ENCODE results near the gene REEP1.
"Not testable (repeated sequence)": the region's sequence is repeated elsewhere in the genome, so short reads cannot be mapped to it uniquely, and the experiment has no call there.

The REEP1 gene

DNA sequence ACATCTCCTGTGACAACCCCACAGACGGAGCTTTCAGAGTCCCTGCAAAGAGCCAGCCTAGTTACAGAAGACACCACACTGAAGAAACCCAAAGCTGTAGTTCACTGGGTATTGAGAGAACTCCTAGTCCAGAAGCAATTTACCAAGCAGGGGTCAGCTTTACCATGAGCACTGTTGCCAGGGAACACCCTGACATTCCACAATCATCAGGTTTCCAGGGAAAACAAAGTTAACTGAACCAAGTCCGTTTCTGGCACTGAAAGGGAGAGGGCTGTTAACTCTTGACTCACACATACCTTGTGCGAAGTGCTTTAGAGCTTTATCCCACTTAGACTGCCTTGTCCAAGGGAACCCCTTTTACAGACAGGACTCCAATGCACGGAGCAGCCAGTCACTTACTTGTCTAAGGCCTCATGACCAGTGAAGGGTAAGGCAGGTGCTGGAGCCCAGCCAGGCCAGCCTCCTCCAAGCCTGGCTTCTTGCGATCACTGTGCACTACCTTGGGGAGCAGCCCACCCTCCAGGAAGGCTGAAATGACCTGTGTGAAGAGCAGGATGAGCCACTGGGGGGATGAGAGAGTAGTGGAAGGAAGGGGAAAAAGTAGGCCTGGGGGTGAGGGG, 53.9 kb downstream of the REEP1 start:
- no peak for DNase-seq (ENCODE audit: low read depth)

DNA sequence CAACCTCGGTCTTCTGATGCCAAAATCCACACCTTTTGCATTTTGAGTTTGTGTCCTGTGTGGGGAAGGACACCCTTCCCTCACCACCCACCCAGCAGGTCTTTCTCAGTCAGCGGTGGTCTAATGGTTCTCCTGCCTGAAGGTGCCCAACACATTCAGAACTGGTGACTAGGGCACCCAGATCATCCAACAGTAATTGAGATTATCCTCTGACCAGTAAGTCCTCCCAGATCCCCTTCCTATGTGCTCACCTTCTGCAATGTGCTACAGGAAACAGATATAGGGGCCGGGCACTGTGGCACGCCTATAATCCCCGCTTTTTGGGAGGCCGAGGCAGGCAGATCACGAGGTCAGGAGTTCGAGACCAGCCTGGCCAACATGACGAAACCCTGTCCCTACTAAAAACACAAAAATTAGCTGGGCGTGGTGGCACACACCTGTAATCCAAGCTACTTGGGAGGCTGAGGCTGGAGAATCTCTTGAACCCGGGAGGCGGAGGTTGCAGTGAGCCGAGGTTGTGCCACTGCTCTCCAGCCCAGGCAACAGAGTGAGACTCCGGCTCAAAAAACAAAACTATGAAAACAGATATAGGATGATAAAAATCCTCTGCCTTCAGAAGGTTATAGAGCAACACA, 56.2 kb downstream of the REEP1 start:
- DNase-seq (ENCODE audit: low read depth), result no peak

DNA sequence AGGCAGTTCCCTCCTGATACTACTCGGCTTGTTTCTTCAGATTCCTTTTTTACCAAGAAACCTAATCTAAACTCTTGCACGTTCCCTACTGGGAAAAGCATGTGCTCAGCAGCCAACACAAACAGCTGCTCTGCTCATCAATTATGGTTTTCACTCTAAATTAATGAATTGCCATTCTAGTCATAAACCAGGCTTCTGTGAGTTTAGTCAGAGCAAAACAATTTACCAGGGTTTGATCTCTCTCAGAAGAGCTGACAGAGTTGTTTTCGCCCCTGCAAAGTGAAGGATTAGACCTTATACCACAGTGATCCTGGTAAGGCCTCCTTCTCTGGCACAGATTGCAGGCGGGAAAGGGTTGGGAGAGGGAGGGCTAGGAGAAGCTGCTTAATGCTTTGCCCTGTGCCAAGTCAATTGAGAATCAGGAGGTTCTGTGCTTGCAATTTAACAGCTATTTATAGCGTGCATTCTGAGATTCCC, 57.2 kb downstream of the REEP1 start:
- DNase-seq (ENCODE audit: low read depth), result no peak

DNA sequence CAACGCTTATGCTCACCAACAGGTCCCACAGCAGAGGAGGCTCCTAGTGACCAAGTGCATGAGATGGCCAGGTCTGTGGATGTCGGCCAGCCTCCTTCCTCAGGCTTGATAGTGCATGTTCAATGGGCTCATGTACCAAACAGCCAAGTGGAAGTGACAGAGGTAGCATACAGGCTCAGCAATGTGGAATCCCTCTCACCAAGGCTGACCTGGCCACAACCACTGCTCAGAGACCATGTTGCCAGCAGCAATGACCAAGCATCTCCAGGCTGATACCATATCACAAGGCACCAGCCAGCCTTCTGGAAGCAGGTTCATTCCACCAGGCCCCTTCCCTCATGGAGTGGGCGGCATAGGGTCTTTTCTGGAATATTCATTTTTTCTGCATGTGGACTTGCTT, 61.5 kb downstream of the REEP1 start:
- DNase-seq (ENCODE audit: low read depth), result no peak

DNA sequence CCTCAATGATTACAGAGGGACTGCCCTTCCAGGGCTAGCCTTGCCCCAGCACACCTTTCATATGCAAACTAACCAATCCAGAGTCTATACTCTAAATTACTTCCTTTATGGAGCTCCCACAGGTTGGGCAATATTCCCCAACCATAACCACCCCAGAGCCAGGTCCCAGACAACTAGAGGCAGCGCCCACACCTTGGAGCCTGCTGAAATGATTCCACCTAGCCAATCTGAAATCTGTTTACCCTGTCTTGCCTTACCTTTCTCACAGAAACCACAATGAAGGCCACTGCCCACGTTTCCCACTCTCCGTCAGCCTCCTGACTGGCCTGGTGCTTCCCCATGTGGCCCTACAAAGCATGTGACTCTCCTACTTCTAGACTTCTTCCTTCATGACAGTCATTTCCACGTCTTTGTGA, 62.0 kb downstream of the REEP1 start:
- no peak for DNase-seq (ENCODE audit: low read depth)

DNA sequence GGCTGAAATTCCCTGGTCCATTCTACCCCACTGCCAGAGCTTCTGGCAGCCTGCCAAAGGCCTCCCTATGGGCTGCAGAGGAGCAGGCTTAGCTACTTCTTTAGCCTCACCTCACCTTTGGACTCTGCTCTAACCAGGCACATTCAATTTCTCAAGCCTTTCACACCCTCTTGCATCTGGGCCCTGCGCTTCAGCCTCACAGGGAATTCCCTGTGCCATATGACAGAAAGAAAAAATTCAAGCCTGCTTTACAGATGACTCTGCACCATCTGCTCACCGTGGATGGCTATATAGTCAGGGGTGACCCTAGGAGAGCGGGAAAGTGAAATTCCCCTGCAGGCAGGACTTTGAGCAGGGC, 62.5 kb downstream of the REEP1 start:
- no peak for DNase-seq (ENCODE audit: low read depth)

DNA sequence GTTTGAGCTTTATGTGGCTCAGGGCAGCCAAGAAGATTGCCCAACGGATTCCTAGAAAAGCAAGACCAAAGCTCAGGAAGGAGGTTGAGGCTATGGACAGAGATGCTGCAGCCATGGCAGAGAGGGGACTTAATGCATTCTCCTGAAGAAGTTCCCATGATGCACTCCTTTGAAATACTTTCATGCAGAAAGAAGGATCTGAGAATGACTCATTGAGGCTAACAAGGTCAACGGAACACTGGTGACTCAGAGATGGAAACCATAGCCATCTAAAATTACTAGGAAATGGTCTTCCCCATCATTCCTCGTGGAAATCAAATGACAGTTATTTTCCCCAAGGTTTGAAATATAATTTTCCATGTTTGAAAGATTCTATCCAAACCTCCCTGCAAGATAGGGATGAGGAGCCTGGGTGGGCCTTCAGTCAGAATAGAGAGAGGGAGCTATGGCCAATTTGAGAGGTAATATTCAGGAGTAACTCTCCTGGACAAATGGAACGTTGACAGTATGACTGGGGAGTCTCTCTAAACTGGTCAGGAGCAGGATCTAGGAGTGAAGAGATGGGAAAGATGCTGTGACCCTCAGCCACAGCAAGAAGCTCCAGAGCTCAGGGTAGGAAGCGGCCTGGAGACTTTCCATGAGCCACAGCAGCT, 63.0 kb downstream of the REEP1 start:
- DNase-seq (ENCODE audit: low read depth), result no peak

DNA sequence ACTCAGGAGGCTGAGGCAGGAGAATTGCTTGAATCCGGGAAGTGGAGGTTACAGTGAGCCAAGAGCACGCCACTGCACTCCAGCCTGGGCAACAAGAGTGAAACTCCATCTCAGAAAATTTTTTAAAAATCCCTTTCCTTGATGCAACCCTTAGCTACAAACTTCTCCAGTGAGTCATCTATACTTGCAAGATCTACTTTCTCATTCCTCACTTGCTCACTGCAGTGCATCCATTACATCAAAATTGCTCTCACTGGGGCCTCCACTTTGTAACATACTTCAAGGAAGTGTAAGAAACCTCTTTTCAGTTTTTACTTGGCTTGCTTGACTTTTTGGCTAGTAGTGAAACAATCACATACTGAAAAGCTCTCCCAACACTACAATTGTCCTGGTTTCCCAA, 65.3 kb downstream of the REEP1 start:
- DNase-seq (ENCODE audit: low read depth), result no peak

DNA sequence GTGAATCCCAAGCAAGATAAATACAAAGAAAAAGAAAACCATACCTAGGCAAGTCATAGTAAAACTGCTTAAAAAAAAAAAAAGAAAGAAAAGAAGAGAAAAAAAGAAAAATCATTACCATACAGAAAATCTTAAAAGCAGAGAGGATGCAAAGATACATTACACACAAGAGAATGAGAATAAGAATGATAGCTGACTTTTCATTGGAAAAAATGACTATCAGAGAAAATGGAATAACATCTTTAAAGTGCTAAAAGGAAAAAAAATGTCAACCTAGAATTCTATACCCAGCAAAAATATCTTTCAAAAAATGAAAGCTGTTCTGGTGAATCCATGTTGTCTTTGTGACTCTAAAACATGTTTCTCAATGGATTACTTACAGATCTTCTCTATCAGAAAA, 66.2 kb downstream of the REEP1 start:
- no peak for DNase-seq (ENCODE audit: low read depth)

DNA sequence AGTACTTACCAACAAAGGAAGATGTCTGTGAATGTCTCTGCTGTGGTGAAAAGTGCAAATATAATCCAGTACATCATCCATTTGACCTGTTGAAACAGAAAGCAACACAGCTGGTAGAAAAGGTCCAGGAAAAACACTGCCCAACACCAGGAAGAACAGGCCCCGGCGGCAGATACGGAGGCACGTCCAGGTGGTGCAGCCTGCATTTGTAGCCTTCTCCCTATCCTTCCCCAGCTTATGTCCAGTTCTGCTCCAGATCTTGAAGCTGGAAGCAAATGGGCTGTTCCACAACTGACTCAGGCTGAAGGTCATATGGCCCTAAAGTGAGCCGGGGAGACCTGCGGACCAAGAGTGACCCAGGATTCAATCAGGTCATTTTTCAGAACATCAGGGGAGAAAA, 73.5 kb downstream of the REEP1 start:
- DNase-seq (ENCODE audit: low read depth), result no peak

DNA sequence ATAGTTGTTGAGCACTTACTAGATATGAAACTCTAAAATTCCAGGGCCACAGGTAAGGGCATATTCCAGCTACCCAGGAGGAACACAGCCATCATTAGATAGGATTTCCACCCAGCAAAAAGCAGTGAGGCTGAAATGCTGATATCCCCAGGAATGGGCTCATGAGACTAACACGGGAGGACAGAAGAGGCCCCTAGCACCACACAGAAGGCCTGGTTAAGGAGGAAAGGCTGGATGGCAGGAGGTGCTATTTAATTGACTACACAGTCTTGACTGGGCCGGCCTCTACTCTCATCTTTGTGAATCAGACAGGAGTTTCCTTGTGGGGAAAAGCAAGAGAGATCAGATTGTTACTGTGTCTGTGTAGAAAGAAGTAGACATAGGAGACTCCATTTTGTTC, 76.4 kb downstream of the REEP1 start:
- no peak for DNase-seq (ENCODE audit: low read depth)

DNA sequence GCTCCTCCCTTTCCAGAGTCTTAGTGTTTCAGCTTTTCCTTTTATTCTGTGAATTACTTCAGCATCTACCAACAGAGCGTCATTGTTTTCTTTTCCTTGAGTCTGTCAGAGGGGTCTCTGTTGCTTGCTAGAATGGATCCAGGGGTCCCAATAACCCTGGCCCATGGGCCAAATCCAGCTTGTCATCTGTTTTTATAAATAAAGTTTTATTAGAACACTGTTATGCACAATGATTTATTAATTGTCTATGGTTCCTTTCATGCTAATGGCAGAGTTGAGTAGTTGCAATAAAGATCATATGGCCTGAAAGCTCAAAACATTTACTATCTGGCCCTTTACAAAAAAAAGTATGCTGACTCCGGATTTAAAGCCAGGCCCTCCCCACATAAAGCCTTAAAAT, 79.3 kb downstream of the REEP1 start:
- no peak for DNase-seq (ENCODE audit: low read depth)

DNA sequence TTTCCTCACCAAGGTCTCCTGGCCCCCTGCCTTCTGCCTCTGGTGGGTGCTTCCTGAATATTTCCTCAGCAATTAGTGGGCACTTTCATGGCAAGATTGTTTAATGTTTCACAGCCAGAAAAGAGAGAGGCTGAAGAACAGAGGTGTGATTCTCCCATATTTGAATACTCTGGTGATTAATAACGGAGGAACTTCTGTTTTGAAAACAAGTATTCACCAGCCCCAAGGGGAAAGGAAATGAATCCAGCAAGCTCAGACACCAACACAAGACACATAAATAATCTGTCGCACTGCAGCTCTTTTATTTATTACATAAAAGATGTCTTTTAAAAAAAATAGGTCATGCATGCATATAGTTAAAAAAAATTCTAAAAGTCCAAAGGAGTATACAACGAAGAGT, 80.4 kb downstream of the REEP1 start:
- no peak for DNase-seq (ENCODE audit: low read depth)

DNA sequence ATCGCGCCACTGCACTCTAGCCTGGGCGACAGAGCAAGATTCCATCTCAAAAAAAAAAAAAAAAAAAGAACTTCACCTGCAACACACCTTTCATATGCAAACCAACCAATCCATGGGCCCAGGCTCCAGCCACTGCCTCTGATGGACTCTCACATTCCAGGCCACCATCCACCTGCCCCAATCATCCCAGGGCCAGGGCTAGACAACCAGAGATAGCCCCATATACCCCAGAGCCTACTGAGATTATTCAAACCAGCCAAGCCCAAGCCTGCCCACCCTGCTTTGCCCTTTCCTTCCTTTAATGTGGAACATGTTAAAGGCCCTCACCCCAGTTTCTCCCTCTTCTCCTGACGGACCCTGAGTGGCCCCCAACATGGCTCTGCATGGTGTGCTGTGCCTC, 81.1 kb downstream of the REEP1 start:
- DNase-seq (ENCODE audit: low read depth), result no peak

DNA sequence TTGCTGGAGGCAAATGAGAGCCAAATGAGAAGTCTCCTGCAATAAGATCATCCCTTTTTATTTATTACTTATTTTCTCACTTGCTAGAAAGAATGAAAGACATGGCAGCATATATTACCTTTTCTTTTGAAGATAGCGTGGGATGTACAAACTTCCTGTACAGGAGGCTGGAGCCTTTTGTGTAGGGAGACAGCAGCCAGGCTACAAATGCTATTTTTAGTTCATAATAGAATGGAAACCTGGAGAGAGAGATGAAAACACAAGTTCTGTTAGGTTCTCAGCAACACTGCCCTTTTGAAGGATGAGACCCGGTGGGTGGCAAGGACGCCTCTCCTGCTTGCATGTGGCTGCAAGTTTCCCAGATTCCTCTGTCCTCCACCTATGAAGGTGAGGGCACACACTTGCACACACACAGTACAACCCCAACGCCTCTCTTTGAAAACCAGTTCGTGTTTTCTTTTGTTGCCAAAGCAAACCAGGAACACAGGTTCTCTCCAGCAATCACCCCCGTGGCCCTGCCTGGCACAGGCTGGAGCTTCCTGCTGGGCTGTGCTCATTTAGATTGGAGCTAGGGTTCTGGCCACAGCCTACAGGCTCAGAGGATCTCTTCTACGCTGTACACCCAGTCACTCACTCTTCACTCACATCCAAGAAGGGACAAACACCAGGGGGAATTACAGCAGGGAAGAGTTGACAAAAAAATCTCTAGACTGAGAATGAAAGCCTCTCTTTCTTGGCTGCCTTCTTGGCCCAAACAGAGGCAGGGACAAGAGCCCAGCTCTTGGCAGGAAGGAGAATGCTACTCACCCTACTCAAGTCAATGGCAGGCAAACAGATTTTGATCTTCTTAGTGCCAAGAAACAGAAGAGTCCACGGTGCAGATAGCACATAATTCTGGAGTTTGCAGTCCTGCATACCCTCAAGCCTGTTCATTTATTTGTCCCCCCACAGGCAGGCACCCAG, 82.6 kb downstream of the REEP1 start:
- no peak for DNase-seq (ENCODE audit: low read depth)

DNA sequence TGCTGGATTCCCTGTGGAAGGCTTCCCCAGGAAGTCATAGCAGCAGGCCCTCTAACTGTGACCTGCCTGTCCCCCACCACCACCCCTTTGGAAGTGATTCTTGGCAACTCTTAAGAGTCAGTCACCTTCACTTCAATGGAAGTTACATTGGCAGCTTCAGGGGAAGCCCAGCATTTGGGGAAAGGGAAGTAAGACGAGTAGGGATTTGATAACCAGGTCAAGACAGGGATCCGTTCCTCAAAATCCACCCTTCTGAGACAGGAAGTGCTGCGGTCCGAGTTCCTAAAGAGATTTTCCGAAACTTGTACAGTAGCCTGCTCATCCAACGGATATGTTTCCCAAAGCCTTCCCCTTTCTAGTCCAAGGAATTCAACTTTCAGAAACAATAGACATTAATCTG, 84.0 kb downstream of the REEP1 start:
- DNase-seq (ENCODE audit: low read depth), result no peak

DNA sequence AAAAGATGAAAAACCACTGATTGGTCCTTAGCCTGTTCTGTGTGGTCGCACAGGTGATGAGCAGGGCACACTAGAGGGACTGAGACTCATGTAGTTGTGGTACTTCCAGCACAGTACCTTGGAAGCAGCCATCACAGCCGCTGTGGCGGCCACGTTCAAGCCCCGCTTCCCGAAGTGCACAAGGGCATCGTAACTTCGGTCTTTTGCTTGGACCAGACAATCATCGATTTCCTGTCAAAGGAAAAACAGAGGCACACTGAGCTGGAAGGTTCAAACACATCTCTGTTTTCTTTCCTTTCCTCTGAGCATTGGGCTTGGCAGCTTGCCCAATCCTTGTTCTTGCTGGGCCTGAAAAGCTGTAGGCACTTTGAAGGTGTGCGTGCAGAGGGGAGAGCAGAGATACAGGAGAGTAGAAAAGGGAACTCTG, 85.6 kb downstream of the REEP1 start:
- no peak for DNase-seq (ENCODE audit: low read depth)

DNA sequence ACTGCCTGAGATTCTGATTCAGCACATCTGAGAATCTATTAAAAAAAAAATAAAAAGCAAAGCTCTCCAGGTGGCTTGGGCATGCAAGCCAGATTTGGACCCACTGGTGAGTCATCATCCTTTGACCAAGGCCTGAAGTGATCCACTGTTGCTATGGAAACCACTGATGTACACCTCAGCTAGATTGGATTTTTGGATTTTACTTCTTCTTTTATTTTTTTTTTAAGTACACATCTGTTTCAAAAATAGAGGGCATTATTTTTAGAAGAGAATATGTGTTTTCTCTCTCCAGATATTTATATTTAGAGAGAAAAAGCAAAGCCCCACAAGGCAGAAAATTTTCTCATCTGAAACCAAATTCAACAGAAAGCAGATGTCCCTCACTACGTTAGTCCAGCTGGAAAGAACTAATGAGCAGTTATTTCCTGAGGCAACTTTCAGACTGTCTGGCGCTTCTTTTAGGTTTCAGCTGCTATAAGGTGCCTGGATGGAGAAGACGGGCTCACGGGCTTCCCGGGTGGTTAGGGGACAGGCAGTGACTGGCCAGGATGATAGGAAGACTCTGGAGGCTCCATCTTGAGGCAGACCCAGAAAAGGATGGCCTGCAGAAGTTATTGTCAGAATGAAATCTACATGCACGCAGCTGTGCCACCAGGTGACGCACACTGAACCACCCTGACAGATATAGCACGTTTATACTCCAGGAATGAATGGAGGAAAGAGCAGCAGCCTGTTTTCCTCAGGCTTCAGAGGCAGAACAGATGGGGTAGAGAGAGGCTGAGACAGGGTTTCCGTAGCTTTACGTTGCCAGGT, 87.6 kb downstream of the REEP1 start:
- DNase-seq (ENCODE audit: low read depth), result no peak

DNA sequence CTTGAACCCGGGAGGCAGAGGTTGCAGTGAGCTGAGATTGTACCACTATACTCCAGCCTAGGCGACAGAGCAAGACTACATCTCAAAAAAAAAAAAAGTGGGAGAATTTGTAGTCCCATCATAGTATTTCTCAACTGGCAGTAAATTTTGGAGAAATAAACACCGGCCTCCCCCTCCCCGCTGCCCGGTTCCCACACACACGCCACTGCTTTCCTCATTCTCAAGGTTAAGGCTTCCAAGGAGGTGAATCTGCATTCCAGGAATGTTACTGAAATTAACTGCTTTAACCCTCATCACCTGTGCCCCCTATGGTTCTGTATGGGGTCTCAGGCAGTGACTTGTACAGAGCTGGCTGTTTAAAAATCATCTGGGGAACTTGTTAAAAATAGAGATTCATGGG, 88.2 kb downstream of the REEP1 start:
- DNase-seq (ENCODE audit: low read depth), result no peak

DNA sequence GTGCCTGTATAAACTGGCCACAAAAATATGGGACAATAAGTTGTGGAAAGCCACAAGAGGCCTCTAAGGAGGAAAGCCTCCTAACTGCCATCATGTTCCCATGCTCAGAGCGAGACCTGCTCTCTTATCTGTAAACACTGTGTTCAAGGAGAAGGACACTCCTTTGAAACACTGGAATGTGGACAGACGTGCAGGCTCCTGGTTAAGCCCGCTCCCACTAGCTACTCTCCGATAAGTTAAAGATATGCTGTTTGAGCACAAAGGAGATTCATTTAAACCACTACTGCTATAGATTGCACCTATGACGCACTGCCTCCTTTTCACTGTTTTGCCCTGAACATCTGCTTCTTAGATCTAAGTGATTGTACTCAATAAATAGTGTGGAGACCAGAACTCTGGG, 92.2 kb downstream of the REEP1 start:
- DNase-seq (ENCODE audit: low read depth), result not testable (repeated sequence)

DNA sequence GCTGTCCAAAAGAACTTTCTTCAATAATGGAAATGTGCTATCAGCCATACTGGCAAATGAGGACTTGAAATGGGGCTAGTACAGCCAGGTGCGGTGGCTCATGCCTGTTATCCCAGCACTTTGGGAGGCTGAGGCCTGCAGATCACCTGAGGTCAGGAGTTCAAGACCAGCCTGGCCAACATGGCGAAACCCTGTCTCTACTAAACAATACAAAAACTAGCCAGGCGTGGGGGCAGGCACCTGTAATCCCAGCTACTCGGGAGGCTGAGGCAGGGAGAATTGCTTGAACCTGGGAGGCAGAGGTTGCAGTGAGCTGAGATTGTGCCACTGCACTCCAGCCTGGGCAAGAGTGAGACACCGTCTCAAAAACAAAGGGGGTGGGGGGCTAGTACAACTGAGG, 92.6 kb downstream of the REEP1 start:
- DNase-seq (ENCODE audit: low read depth), result not testable (repeated sequence)
